Fibroblast of upper back skin (primary cell): Measurements from ENCODE around the gene TAF1D.
A peak's percentile ranks its signal among the peaks of the same experiment; 100 is the strongest.
"Not testable (repeated sequence)": the region's sequence is repeated elsewhere in the genome, so short reads cannot be mapped to it uniquely, and the experiment has no call there.

Experiments used
- DNase-seq: peaks from one replicate; pipeline ENCODE4 v3.0.0-alpha.2; 2013

The TAF1D gene

GRCh38 chr11:93741094-93741881 is at the start of gene TAF1D, which contains the start of gene C11orf54:
Gene TAF1D (minus strand): TSS chr11:93741495. CDS start chr11:93739304, 2,191 bp downstream.
Gene C11orf54 (plus strand): TSS chr11:93741672. CDS start chr11:93747394, 5,722 bp downstream.
- DNase-seq: peak; percentile 99

DNA sequence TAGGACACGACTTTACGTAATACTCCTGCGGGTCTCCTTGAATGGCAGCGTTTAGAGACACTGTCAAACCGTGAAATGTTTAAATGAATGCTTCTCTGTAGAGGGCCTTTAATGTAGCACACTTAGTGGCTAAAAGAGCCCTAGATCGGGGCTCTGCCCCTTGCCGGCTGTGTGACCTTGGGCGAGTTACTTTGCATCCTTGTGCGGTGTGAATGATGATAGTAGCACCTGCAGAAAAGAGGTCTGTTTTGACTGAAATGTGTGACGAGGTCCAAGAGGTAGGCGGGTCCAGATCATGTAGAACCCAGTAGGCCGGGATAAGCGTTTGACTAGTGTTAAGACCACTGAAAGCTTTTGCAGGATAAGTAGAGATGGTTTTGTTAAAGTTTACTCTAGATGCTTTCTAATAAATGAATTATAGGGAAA is 43.7 kb upstream of the TAF1D start:
- DNase-seq: no peak

DNA sequence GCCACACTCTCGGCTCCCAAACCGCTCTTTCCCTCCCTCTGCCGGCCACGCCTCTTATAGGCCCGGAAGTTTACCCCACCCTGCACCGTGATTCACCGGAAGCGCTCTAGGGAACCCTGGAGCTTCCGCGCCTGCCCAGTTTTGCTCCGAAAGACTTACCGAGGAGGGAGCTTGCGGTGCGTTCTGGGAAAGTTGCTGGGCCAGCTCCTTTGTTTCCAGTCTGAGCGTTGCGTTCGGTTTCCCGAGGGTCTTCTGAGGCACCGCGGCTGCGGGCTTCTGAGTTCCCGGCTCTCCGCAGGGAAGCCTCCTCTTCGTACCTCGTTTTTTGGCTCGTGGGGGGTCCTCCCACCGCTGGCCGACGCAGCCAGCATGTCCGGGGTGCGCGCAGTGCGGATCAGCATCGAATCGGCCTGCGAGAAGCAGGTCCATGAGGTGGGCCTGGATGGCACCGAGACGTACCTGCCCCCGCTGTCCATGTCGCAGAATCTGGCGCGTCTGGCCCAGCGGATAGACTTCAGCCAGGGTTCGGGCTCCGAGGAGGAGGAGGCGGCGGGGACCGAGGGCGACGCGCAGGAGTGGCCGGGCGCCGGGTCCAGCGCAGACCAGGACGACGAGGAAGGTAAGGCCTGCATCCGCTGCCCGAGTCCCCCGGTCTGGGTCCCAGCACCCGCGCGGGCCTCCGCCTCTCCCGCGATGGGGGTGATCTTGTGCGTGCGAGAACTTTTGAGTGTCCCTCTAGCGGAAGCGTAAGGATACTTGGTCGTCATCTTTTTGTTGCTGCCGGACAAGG is 43.0 kb upstream of the TAF1D start, which contains the start of gene MED17:
Gene MED17, plus strand, starts transcription at position 138 of the 790 bp plus-strand sequence. Its CDS starts 232 bp downstream, at position 370.
- DNase-seq: peak; percentile 94

DNA sequence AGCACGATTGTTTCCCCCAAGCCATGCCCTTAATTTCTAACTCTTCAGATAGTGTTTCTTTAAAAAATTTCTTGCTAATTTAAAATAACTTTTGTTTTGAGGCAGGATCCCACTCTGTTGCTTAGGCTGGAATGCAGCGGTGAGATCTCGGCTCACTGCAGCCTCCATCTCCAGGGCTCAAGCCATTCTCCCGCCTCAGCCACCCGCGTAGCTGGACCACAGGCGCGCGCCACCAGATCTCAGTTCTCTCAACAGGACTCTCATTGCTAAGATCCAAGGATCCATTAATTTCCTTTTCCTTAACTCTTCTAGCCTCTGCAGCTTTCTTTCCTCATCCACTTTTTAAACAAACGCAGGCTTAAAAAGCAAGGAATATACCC is 42.5 kb upstream of the TAF1D start:
- DNase-seq: no peak

- DNase-seq: no peak
Observed at GRCh38 chr11:93783362-93783761, 42.1 kb upstream of the TAF1D start.

- DNase-seq: no peak
Observed at GRCh38 chr11:93775289-93775688, 34.0 kb upstream of the TAF1D start.

GRCh38 chr11:93774560-93774959 is 33.3 kb upstream of the TAF1D start:
- DNase-seq: not testable (repeated sequence)

- no peak for DNase-seq
Observed at GRCh38 chr11:93773601-93774200, 32.4 kb upstream of the TAF1D start.

DNA sequence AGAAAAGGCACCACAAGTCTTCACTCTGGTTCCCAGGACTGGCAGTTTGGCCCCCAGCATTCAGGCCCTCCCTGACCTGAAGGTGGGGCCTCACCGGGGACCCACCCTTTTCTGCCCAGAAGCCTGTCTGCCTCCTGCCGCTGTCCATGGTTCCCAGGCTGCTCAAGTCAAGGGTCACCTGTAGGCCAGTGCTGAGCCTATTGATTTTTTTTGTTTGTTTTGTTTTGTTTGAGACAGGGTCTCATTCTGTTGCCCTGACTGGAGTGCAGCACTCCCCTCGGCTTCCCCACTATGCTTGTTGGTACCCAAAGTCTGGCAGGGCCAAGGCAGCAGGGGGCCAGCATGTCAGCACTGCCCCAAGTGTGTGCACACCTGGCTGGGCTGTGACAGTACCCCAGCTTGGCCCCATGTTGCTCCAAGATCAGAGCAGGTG is 31.8 kb upstream of the TAF1D start:
- DNase-seq: no peak

- no peak for DNase-seq
Observed at GRCh38 chr11:93772123-93772522, 30.8 kb upstream of the TAF1D start.

DNA sequence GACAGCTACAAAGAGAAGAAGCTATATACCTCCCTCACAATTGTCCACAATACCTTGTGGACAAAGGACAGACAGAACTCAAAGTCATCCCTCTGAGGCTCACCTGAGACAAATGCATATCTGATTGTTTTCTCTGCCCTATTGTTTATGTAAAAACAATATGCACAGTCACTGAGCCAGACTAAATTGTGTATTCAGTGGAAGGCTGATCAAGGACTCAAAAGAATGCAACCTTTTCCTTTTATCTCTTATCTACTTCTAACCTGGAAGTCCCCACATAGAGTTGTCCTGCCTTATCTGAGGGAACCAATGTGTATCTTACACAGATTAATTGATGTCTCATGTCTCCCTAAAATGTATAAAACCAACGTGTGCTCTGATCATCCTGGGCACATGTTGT is 28.9 kb upstream of the TAF1D start:
- no peak for DNase-seq

DNA sequence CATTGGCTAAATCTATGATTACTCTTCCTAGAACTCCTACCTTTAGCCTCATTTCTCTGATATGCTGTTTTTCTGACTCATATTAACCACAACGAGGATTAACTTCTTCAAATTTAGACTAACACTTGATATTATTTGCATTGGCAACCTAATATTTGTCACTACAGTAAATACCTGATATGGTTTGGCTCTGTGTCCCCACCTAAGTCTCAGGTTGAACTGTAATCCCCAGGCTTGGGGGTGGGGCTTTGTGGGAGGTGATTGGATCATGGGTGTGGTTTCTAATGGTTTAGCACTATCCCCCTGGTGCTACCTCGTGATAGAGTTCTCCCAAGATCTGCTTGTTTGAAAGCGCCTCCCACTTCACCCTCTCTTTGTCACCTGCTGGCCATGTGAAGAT is 25.7 kb upstream of the TAF1D start:
- no peak for DNase-seq

GRCh38 chr11:93766504-93766903 is 25.2 kb upstream of the TAF1D start:
- DNase-seq: no peak

- no peak for DNase-seq
Observed at GRCh38 chr11:93765551-93765950, 24.3 kb upstream of the TAF1D start.

GRCh38 chr11:93761910-93762309 is 20.6 kb upstream of the TAF1D start:
- DNase-seq: no peak

DNA sequence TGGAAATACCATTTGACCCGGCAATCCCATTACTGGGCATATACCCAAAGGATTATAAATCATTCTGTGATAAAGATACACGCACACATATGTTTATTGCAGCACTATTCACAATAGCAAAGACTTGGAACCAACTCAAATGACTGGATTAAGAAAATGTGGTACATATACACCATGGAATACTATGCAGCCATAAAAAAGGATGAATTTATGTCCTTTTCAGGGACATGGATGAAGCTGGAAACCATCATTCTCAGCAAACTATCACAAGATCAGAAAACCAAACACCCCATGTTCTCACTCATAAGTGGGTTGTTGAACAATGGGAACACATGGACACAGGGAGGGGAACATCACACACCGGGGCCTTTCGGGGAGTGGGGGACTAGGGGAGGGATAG is 17.8 kb upstream of the TAF1D start:
- DNase-seq: not testable (repeated sequence)

GRCh38 chr11:93757924-93758865 is 16.9 kb upstream of the TAF1D start:
- DNase-seq: no peak

DNA sequence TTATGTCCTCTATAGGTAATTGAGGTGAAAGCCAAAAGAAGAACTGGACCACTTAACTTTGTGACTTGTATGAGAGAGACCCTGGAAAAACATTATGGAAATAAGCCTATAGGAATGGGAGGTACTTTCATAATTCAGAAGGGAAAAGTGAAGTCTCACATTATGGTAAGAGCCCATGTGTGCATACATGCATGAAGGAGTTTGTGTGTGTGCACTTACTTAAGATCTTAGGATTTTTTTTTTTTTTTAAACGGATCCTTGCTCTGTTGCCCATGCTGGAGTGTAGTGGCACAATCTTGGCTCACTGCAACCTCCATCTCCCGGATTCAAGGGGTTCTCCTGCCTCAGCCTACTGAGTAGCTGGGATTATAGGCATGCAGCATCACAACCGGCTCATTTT is 16.0 kb upstream of the TAF1D start:
- no peak for DNase-seq

- no peak for DNase-seq
Observed at GRCh38 chr11:93756748-93757147, 15.5 kb upstream of the TAF1D start.

DNA sequence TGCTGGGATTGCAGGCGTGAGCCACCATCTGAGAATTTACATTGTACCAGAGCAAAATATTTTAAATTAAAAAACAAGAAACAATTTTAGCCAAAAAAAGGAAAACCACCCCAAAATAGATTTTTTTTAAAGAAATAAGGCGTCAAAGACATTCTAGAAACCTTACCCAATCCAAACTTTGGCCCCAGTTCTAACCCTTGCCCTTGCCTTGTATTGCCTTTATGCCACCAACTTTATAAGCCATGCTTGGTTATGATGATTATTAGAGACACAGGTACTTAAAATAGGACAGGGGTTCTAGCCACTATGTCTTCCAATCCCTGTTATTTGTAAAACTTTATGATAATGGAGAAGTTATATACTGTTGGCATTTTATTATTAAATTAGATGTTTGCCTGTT is 11.9 kb upstream of the TAF1D start:
- DNase-seq: no peak

DNA sequence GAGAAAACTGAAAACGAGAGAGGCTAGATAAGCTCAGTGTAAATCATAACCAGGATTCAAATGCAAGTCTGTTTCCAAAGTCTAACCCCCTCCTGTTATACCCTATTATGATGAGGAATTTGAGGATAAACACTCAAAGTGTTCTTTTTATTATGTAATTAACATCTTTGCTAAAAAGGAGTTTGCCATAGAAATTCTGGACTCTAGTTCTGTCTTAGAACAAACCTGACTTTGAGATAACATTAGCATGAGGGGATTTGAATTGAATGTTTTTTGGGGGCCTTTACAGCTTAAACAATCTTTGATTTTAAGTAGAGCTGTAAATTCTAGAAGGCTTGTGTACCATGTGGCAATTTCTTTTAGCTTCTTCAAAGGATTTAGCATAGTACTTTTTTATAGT is 9.7 kb upstream of the TAF1D start:
- DNase-seq: no peak

GRCh38 chr11:93747122-93747521 is 5.8 kb upstream of the TAF1D start:
- no peak for DNase-seq
